Upper lobe of right lung (tissue), 1 donor: ENCODE data around the gene TRPM2. TPM values are rescaled to one million over a fixed set of nuclear protein-coding genes. Genes with fewer than 3 reads are reported as not detected.
A peak's percentile ranks its signal among the peaks of the same experiment; 100 is the strongest.
"Not testable (repeated sequence)": the region's sequence is repeated elsewhere in the genome, so short reads cannot be mapped to it uniquely, and the experiment has no call there.

ENCODE experiments used
- ATAC-seq: fragments of 200-7000 bp; cut with Tn5 transposase; one replicate; pipeline ENCODE4 v1.9.1; 2020; ENCODE audit warnings: mild to moderate bottlenecking, moderate library complexity
- DNase-seq: peaks from one replicate; pipeline ENCODE4 v3.0.0-alpha.2; 2020
- H3K27ac ChIP-seq: fragments of 200-600 bp; one replicate; pipeline ENCODE4 v1.8.0; 2022
- H3K27me3 ChIP-seq: fragments of 200-600 bp; one replicate; pipeline ENCODE4 v1.8.0; 2022; ENCODE audit warnings: mild to moderate bottlenecking
- H3K36me3 ChIP-seq: fragments of 200-600 bp; one replicate; pipeline ENCODE4 v1.8.0; 2022
- H3K4me1 ChIP-seq: fragments of 200-600 bp; one replicate; pipeline ENCODE4 v1.8.0; 2022
- H3K4me3 ChIP-seq: fragments of 200-600 bp; one replicate; pipeline ENCODE4 v1.8.0; 2022; ENCODE audit warnings: mild to moderate bottlenecking
- H3K9me3 ChIP-seq: fragments of 200-600 bp; one replicate; pipeline ENCODE4 v1.8.0; 2022
- CTCF ChIP-seq: fragments of 200-600 bp; IDR thresholded peaks from one replicate; pipeline ENCODE4 v1.8.0; 2022; ENCODE audit warnings: antibody characterized with exemption
- intact Hi-C: fragments of 100-400 bp; cut with DNase I; formaldehyde crosslinking; loops from one replicate; pipeline ENCODE4 v1.11.0; 2022
- total RNA-seq: library from RNA; stranded (reverse); fragmentation: NEBNext Ultra II Directional; extraction: Animal tissue kit (Norgen Biotek cat#: 25700); gene quantifications from one replicate; pipeline ENCODE4 v1.2.1, GENCODE V29; 2021
- donor health status: DM: no; HTN: yes; CAD: no; lungs with severe emphysema.

TRPM2 gene
- total RNA-seq, 1 donor from 2014 or later = 10.0 TPM

- ATAC-seq (no peak), DNase-seq (no peak)
- intact Hi-C loops = no loop called here
- peaks cover 17% of the 10 kb centered on the region for H3K4me1 ChIP-seq
- no peak overlapping the region for H3K27ac ChIP-seq
- no peaks in the 10 kb centered on the region for H3K27me3 ChIP-seq
- no peak for TF ChIP-seq CTCF
- H3K36me3 ChIP-seq = no peaks in the 10 kb centered on the region
- no peaks in the 10 kb centered on the region for H3K9me3 ChIP-seq
- no peak overlapping the region for H3K4me3 ChIP-seq
These were observed 3.8 kb downstream of the TRPM2 start for GRCh38 chr21:44357064-44357837.

- ATAC-seq (no peak), DNase-seq (no peak)
- H3K9me3 ChIP-seq = no peaks in the 10 kb centered on the region
- no peaks in the 10 kb centered on the region for H3K36me3 ChIP-seq
- TF ChIP-seq CTCF = no peak
- peaks cover under 1% of the 10 kb centered on the region for H3K4me1 ChIP-seq
- H3K27me3 ChIP-seq = no peaks in the 10 kb centered on the region
- no peak overlapping the region for H3K27ac ChIP-seq
- H3K4me3 ChIP-seq = no peak overlapping the region
- intact Hi-C loops = no loop called here
These were observed 6.0 kb downstream of the TRPM2 start for GRCh38 chr21:44359396-44359795.

- no peak overlapping the region for H3K4me3 ChIP-seq
- no peak overlapping the region for H3K27ac ChIP-seq
- ATAC-seq (peak; percentile 54), DNase-seq (no peak)
- intact Hi-C loops = no loop called here
- H3K36me3 ChIP-seq = no peaks in the 10 kb centered on the region
- H3K4me1 ChIP-seq = no peaks in the 10 kb centered on the region
- TF ChIP-seq CTCF = peak; percentile 7
- no peaks in the 10 kb centered on the region for H3K9me3 ChIP-seq
- no peaks in the 10 kb centered on the region for H3K27me3 ChIP-seq
These were observed 6.7 kb downstream of the TRPM2 start for GRCh38 chr21:44360159-44360558.

GRCh38 chr21:44361903-44362302 lies 8.5 kb downstream of the TRPM2 start:
- H3K4me1 ChIP-seq, H3K4me3 ChIP-seq, H3K27me3 ChIP-seq, ATAC-seq, H3K27ac ChIP-seq, H3K9me3 ChIP-seq, H3K36me3 ChIP-seq, intact Hi-C loops, DNase-seq: not testable (repeated sequence)

- no peak for ATAC-seq
- DNase-seq = no peak
- Histone ChIP-seq H3K4me3 (no peak overlapping the region), H3K4me1 (no peaks in the 10 kb centered on the region), H3K27ac (no peak overlapping the region), H3K36me3 (no peaks in the 10 kb centered on the region), H3K27me3 (no peaks in the 10 kb centered on the region), H3K9me3 (no peaks in the 10 kb centered on the region)
- TF ChIP-seq CTCF = no peak
- intact Hi-C loops = no loop called here
These were observed 9.9 kb downstream of the TRPM2 start for GRCh38 chr21:44363278-44363677.

- Histone ChIP-seq H3K27me3 (peaks cover 4% of the 10 kb centered on the region), H3K4me3 (no peak overlapping the region), H3K4me1 (no peaks in the 10 kb centered on the region), H3K27ac (no peak overlapping the region), H3K9me3 (no peaks in the 10 kb centered on the region), H3K36me3 (no peaks in the 10 kb centered on the region)
- intact Hi-C loops = no loop called here
- ATAC-seq (no peak), DNase-seq (peak; percentile 47)
- no peak for TF ChIP-seq CTCF
These were observed 11.0 kb downstream of the TRPM2 start for GRCh38 chr21:44364151-44365053.
